Measurements from ENCODE around the gene JAG2.

JAG2 gene

GRCh38 chr14:105138551-105139111 lies 29.9 kb downstream of the JAG2 start:
- no peak for DNase-seq (ENCODE audit: low spot score)

- DNase-seq (ENCODE audit: low spot score), result no peak
These were observed 30.5 kb downstream of the JAG2 start for GRCh38 chr14:105138021-105138541.

- DNase-seq (ENCODE audit: low spot score), result no peak
These were observed 31.0 kb downstream of the JAG2 start for GRCh38 chr14:105137481-105138020.

GRCh38 chr14:105136401-105137322 lies 31.9 kb downstream of the JAG2 start:
- no peak for DNase-seq (ENCODE audit: low spot score)

GRCh38 chr14:105135700-105136395 lies 32.7 kb downstream of the JAG2 start:
- DNase-seq (ENCODE audit: low spot score), result no peak

GRCh38 chr14:105132921-105133654 lies 35.5 kb downstream of the JAG2 start:
- DNase-seq (ENCODE audit: low spot score), result no peak

GRCh38 chr14:105131241-105131640 lies 37.3 kb downstream of the JAG2 start:
- DNase-seq (ENCODE audit: low spot score), result no peak

GRCh38 chr14:105128059-105128458 lies 40.5 kb downstream of the JAG2 start:
- no peak for DNase-seq (ENCODE audit: low spot score)

- no peak for DNase-seq (ENCODE audit: low spot score)
These were observed 41.6 kb downstream of the JAG2 start for GRCh38 chr14:105126981-105127329.

GRCh38 chr14:105126126-105126980 lies 42.2 kb downstream of the JAG2 start:
- no peak for DNase-seq (ENCODE audit: low spot score)

- DNase-seq (ENCODE audit: low spot score), result no peak
These were observed 43.8 kb downstream of the JAG2 start for GRCh38 chr14:105124823-105125222.

GRCh38 chr14:105123981-105124765 lies 44.4 kb downstream of the JAG2 start:
- no peak for DNase-seq (ENCODE audit: low spot score)

GRCh38 chr14:105123064-105123665 lies 45.4 kb downstream of the JAG2 start:
- DNase-seq (ENCODE audit: low spot score), result no peak

- DNase-seq (ENCODE audit: low spot score), result no peak
These were observed 48.5 kb downstream of the JAG2 start for GRCh38 chr14:105120056-105120455.

- no peak for DNase-seq (ENCODE audit: low spot score)
These were observed 49.1 kb downstream of the JAG2 start for GRCh38 chr14:105119408-105120025.

- DNase-seq (ENCODE audit: low spot score), result no peak
These were observed 49.7 kb downstream of the JAG2 start for GRCh38 chr14:105118646-105119407.

GRCh38 chr14:105117710-105118385 lies 50.7 kb downstream of the JAG2 start:
- DNase-seq (ENCODE audit: low spot score), result no peak

GRCh38 chr14:105117257-105117646 lies 51.3 kb downstream of the JAG2 start:
- DNase-seq (ENCODE audit: low spot score), result no peak

Measured in cerebellar cortex (tissue), 1 donor.